Fibroblast of skin of scalp (primary cell): ENCODE results near the gene TMEM52B. TPM values are rescaled to one million over a fixed set of nuclear protein-coding genes. Genes with fewer than 3 reads are reported as not detected.
A peak's percentile ranks its signal among the peaks of the same experiment; 100 is the strongest.

Source experiments
- DNase-seq: peaks from one replicate; pipeline ENCODE4 v3.0.0-alpha.2; 2013
- polyA plus RNA-seq, 2 experiments: library from polyadenylated mRNA; unstranded; fragments of 120-200 nt; gene quantifications; one replicate each; pipeline ENCODE4 v1.2.1, GENCODE V29; 2013; ENCODE audit not compliant: insufficient read length in 2 of 2

TMEM52B gene
- polyA plus RNA-seq (2013, experiment 1 of 2; ENCODE audit: insufficient read length): not detected
- polyA plus RNA-seq (2013, experiment 2 of 2; ENCODE audit: insufficient read length): 0.84 TPM

GRCh38 chr12:10178821-10179220 is at the start of gene TMEM52B:
Gene TMEM52B, plus strand, starts transcription at chr12:10179032. Its CDS starts 543 bp downstream, at chr12:10179575.
- DNase-seq: no peak

- DNase-seq: no peak
These were observed 48.8 kb upstream of the TMEM52B start, which contains the start of gene CLEC7A for GRCh38 chr12:10130042-10130441. Gene CLEC7A, minus strand, starts transcription at chr12:10130199. Its CDS starts 117 bp downstream, at chr12:10130082.

GRCh38 chr12:10131111-10131690 is 47.6 kb upstream of the TMEM52B start:
- no peak for DNase-seq

- no peak for DNase-seq
These were observed 45.9 kb upstream of the TMEM52B start for GRCh38 chr12:10132850-10133370.

- DNase-seq: no peak
These were observed 43.7 kb upstream of the TMEM52B start for GRCh38 chr12:10135126-10135525.

GRCh38 chr12:10136637-10137205 is 42.1 kb upstream of the TMEM52B start:
- no peak for DNase-seq

- peak; percentile 54 for DNase-seq
These were observed 38.8 kb upstream of the TMEM52B start for GRCh38 chr12:10140001-10140400.

- no peak for DNase-seq
These were observed 35.7 kb upstream of the TMEM52B start for GRCh38 chr12:10142976-10143589.

GRCh38 chr12:10147714-10148403 is 31.0 kb upstream of the TMEM52B start:
- no peak for DNase-seq

GRCh38 chr12:10151621-10152020 is 27.2 kb upstream of the TMEM52B start:
- DNase-seq: no peak

GRCh38 chr12:10153271-10154144 is 25.3 kb upstream of the TMEM52B start:
- peak; percentile 67 for DNase-seq

- no peak for DNase-seq
These were observed 24.7 kb upstream of the TMEM52B start for GRCh38 chr12:10154145-10154496.

- DNase-seq: no peak
These were observed 22.9 kb upstream of the TMEM52B start for GRCh38 chr12:10155966-10156365.

GRCh38 chr12:10158406-10158805 is 20.4 kb upstream of the TMEM52B start:
- no peak for DNase-seq

- no peak for DNase-seq
These were observed 19.6 kb upstream of the TMEM52B start for GRCh38 chr12:10159280-10159679.

GRCh38 chr12:10160617-10161385 is 18.0 kb upstream of the TMEM52B start:
- DNase-seq: no peak

GRCh38 chr12:10163084-10163483 is 15.7 kb upstream of the TMEM52B start:
- no peak for DNase-seq

GRCh38 chr12:10165421-10165820 is 13.4 kb upstream of the TMEM52B start:
- peak; percentile 38 for DNase-seq

GRCh38 chr12:10167599-10167998 is 11.2 kb upstream of the TMEM52B start:
- DNase-seq: no peak

- peak; percentile 55 for DNase-seq
These were observed 9.7 kb upstream of the TMEM52B start for GRCh38 chr12:10169104-10169503.

- no peak for DNase-seq
These were observed 8.6 kb upstream of the TMEM52B start for GRCh38 chr12:10170216-10170615.
